NCI-H2029 treated with DMSO at 0.1 percent for 48 hours (cell line): ENCODE measurements around the gene PIAS2.
A peak's percentile ranks its signal among the peaks of the same experiment; 100 is the strongest.
"Not testable (repeated sequence)": the region's sequence is repeated elsewhere in the genome, so short reads cannot be mapped to it uniquely, and the experiment has no call there.

Source experiments
- DNase-seq: peaks from one replicate; lab custom pipeline; 2025; lab: John Stamatoyannopoulos, UW

Gene PIAS2

DNA sequence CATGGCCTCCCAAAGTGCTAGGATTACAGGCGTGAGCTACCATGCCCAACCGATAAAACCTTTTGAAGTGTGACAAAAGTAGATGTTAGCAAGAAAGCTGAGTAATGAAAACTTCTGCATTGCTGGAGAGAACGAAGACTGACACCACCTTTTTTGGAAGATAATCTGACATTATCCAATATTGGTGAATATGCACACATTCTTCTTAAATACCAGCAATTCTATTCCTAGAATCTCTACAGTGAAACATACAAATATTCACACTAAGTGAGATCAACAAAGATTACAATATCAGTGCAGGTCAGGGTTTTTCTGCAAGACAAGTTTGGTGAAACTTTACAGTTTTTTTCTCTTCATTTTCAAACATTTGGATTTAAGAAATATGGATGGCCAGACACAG lies 7.8 kb downstream of the PIAS2 start:
- DNase-seq: no peak

DNA sequence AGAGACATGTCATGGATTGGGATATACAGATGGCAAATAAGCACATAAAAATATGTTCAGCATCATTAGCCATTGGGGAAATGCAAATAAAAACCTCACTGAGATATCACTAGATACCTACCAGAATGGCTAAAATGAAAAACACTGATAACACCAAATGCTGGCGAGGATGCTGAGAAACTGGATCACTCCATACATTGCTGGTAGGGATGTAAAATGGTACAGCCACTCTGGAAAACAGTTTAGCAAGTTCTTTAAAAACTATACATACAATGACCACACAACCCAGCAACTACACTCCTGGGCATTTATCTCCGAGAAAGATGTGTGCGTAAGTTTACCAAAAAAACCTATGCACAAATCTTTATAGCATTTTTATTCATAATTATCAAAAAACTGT lies 13.9 kb downstream of the PIAS2 start:
- DNase-seq: no peak

DNA sequence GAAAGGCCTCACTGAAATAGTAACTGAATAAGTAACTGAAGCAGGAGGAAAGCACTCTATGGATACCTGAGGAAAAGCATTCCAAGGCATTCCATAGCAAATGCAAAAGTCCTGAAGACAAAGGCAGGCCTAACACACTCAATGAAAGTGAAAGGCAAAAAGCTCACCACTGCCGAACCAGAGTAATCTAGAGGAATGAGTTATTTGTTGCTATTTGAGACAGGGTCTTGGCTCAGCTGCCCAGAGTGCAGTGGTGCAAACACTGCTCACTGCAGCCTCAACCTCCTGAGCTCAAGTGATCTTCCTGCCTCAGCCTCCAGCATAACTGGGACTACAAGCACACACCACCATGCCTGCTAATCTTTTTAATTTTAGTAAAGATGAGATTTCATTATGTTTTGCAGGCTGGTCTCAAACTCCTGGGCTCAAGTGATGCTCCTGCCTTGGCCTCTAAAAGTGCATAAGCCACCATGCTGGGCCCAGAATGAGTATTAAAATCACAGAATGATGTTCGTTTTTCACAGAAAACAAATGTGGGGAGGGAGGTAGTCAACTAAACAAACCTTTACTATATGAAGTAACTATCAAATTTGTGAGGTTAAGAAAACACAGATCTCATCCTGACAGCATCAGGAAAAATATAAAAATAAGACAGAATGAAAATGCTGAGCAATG lies 17.9 kb downstream of the PIAS2 start:
- DNase-seq: no peak

GRCh38 chr18:46894124-46894523 lies 23.2 kb downstream of the PIAS2 start:
- DNase-seq: no peak

DNA sequence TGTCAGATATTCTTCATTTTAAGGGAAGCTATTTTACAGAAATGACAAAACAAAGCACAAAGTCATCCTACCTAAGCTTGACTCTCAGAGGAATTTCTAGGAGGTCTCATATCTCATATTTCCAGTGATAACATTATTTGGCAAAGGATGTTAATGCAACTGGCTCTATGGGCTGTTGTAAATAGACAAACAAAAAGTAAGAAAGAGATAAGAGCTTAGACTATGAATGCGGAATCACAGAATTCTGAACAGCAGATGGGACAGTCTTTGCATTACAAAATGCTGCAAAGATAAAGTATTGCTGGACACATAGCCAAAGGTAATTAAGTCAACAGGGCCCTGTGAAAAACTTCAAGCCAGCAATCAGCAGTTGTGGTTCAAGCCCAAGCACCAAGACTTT lies 23.9 kb downstream of the PIAS2 start:
- DNase-seq: no peak

DNA sequence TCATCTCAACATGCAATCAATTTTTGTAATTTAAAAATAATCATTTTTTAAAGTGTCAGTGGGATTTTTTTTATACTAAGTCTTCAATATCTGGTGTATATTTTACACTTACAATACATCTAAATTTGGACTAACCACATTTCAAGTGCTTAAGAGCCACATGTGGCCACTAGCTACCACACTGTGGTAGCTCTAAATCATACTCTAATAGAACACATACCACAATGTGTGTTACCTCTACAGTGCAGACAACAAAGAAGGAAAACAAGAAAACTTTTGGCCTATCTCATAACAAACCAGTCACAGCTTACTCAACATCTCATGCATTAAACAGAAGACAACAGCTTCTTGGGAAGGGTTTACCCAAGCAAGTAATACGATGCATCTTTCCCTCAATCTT lies 24.5 kb downstream of the PIAS2 start:
- DNase-seq: no peak

GRCh38 chr18:46891742-46892214 lies 25.5 kb downstream of the PIAS2 start:
- no peak for DNase-seq

- no peak for DNase-seq
Observed at GRCh38 chr18:46888965-46889364, 28.3 kb downstream of the PIAS2 start.

DNA sequence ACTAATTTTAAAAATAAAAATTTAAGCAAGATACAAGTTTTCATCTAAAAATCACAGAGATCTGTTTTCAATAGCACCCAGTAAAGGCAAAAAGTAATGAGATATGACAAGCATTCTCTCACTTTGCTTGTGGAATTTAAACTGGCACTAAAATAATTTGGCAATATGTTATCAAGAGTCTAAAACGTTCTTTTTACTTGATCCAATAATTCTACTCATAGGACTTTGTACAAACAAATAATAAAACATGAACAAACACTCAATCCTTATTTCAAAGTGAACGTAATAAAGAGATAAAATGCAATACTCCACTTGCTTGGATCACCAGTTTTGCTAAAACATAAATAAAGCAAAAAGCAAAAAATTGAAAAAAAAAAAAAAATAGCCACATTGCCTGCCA lies 30.4 kb downstream of the PIAS2 start:
- DNase-seq: no peak

GRCh38 chr18:46883180-46883579 lies 34.1 kb downstream of the PIAS2 start:
- no peak for DNase-seq

- no peak for DNase-seq
Observed at GRCh38 chr18:46877329-46877987, 39.8 kb downstream of the PIAS2 start.

GRCh38 chr18:46868169-46868921 lies 49.0 kb downstream of the PIAS2 start:
- DNase-seq: no peak

DNA sequence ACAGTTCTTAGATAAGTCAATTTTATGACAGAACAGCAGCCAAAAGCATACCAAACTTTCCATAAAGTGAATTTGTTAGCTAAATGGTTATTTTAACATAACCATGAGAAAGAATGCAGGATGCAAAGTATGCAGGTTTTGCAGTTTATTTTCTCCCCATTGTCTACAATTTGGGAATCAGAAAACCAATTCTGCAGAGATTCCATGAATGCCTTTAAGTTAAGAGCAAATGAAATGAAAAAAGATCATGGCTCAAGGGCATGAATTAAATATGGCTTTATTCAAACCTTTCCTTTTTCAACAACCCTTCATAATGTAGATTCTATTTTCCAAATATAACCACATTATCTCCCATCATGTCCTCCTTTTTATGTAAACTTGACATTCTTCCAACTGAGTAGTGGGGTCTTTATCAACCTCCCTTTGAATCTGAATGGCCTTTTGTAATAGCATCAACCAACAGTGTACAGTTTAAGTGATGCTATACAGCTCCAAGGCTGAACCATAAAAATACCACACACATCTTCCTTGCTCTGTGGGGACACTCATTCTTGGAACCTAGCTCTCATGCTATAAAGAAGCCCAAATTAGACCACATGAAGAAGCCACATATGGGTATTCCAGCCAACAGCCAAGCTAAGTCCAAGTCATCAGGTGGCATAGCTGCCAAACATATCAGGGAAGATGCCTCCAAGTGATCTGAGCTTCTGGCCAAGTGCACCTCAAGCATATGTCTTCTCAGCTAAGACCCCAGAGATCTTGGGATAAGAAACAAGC lies 49.8 kb downstream of the PIAS2 start:
- no peak for DNase-seq

DNA sequence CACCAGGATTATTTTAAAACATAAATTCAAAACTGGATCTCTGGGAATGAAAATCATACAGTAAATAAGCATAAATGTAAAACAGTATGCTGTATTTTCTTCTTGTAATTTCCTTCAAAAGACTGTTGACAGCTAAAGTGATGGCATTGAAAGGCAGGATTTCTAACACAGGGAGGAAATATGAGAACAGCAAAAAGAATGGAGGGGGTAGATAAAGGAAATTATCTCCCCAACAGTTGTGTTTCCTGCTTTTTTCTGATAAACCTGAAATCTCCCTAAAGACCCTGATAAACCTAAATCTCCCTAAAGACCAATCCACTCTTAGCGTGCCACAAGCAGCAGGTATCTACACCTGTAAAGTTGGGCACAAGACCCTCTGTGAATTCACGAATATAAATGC lies 50.8 kb downstream of the PIAS2 start:
- no peak for DNase-seq

- DNase-seq: not testable (repeated sequence)
Observed at GRCh38 chr18:46865245-46865644, 52.1 kb downstream of the PIAS2 start.

GRCh38 chr18:46859855-46860254 lies 57.5 kb downstream of the PIAS2 start:
- no peak for DNase-seq

- DNase-seq: no peak
Observed at GRCh38 chr18:46858290-46858689, 59.0 kb downstream of the PIAS2 start.

DNA sequence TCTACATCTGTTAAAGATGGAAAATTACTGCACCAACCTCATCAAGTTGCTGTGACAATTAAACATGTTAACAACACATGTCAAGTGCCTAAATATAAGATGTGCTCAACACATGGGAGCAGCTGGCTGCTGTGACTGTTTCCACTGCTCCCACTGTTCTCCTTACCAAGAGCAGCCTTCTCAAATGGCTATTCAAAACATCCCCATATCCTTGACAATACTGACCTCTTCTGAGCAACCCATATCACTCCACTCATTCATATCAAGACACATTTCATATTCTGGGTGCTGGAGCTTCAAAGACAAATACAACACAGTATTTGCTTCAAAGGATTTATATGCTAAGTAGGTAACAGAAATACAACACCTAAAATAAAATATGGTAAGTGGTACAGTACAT lies 60.3 kb downstream of the PIAS2 start:
- DNase-seq: peak; percentile 4

- no peak for DNase-seq
Observed at GRCh38 chr18:46849007-46849406, 68.3 kb downstream of the PIAS2 start.

- no peak for DNase-seq
Observed at GRCh38 chr18:46843372-46843771, 73.9 kb downstream of the PIAS2 start.

GRCh38 chr18:46842583-46842982 lies 74.7 kb downstream of the PIAS2 start:
- no peak for DNase-seq

DNA sequence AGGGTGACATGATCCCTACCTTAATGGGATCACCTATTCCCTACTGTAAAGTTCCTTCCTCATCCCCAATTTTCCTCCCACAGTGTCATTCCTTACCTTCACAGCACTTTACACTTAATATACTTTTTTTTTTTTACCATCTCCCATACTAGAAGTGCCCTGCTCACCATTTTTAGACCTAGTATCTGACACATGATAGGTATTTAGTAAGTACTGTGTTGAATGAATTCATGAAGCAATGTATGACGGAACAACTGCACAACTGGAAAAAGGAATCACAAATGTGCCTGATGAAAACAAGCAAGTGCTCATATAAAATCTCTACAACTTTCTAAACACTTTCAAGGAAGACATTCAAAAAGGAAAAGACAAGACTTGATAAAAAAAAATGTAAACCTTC lies 83.4 kb downstream of the PIAS2 start:
- DNase-seq: no peak
